ENCODE measurements around the gene CLUH. TPM values are rescaled to one million over a fixed set of nuclear protein-coding genes. Genes with fewer than 3 reads are reported as not detected.

Gene CLUH
- total and polyA plus RNA-seq, 2 donors (not counting 1 experiment from before 2014, with no cell fraction given): 53.1 to 64.6 TPM

- H3K79me2 ChIP-seq (ENCODE audit: control insufficient read depth, insufficient read depth, low read length): peaks cover 46% of the 10 kb centered on the region
- H2AFZ ChIP-seq (ENCODE audit: insufficient read depth, low read depth, low read length, poor library complexity, severe bottlenecking): no peak overlapping the region
- ChIA-PET CTCF (no interaction called here), POLR2A (no interaction called here)
- H3K36me3 ChIP-seq (replicated peaks in 1 of 2; ENCODE audit: control extremely low read depth in 1 of 2, control insufficient read depth in 1 of 2, extremely low read depth in 1 of 2, insufficient read depth in 2 of 2, low read length in 1 of 2): peaks cover 0 to 30% of the 10 kb centered on the region in 2 experiments
- H3K27ac ChIP-seq (ENCODE audit: low read length in 2 of 2): no peak overlapping the region
- ATAC-seq (ENCODE audit: low read depth) (no peak), DNase-seq (no peak)
- H3K4me2 ChIP-seq (replicated peaks; ENCODE audit: low read depth, low read length, poor library complexity, severe bottlenecking): no peak overlapping the region
- no peak overlapping the region for H3K4me3 ChIP-seq (ENCODE audit: control extremely low read depth in 1 of 5, extremely low read depth in 1 of 5, insufficient read depth in 1 of 5, low read depth in 2 of 5, low read length in 4 of 5)
- H3K9ac ChIP-seq (ENCODE audit: low read length): no peak overlapping the region
- H3K9me3 Mint-ChIP-seq (ENCODE audit: insufficient read depth): no peaks in the 10 kb centered on the region
- intact Hi-C loops (cut with micrococcal nuclease): no loop called here
- TF ChIP-seq EZH2 (IDR thresholded peaks at IDR 0.05; ENCODE audit: borderline replicate concordance, insufficient read depth, low read depth, low read length, poor library complexity, severe bottlenecking): no peak
- no peak for TF ChIP-seq CTCF (IDR thresholded peaks at IDR 0.05)
- H3K27me3 ChIP-seq (replicated peaks in 1 of 4; ENCODE audit: control extremely low read depth in 1 of 4, control insufficient read depth in 3 of 4, insufficient read depth in 4 of 4, low read length in 3 of 4): no peaks in the 10 kb centered on the region
- H3K4me3 Mint-ChIP-seq: no peak overlapping the region
- no peaks in the 10 kb centered on the region for H3K27me3 Mint-ChIP-seq
- no peaks in the 10 kb centered on the region for H3K9me3 ChIP-seq (ENCODE audit: control extremely low read depth in 1 of 3, control insufficient read depth in 2 of 3, insufficient read depth in 1 of 3, low read length in 2 of 3)
- peaks cover 8 to 21% of the 10 kb centered on the region in 2 donors for H3K4me1 ChIP-seq (ENCODE audit: control insufficient read depth in 2 of 2, insufficient read depth in 2 of 2, low read length in 2 of 2)
- no peak overlapping the region for H3K27ac Mint-ChIP-seq
- WGBS (ENCODE audit: insufficient coverage): 95% methylated on average over 37 of the region's 38 CpGs
- peaks cover 24% of the 10 kb centered on the region for H3K4me1 Mint-ChIP-seq
- H4K20me1 ChIP-seq (ENCODE audit: control insufficient read depth, insufficient read depth, low read length, poor library complexity, severe bottlenecking): peaks cover 56% of the 10 kb centered on the region
Measured at GRCh38 chr17:2704031-2704889, 7.3 kb downstream of the CLUH start.

GRCh38 chr17:2703606-2704005, 8.0 kb downstream of the CLUH start:
- Histone ChIP-seq H3K4me3 (ENCODE audit: control extremely low read depth in 1 of 5, extremely low read depth in 1 of 5, insufficient read depth in 1 of 5, low read depth in 2 of 5, low read length in 4 of 5) (no peak overlapping the region), H4K20me1 (ENCODE audit: control insufficient read depth, insufficient read depth, low read length, poor library complexity, severe bottlenecking) (peaks cover 50% of the 10 kb centered on the region), H3K9me3 (ENCODE audit: control extremely low read depth in 1 of 3, control insufficient read depth in 2 of 3, insufficient read depth in 1 of 3, low read length in 2 of 3) (no peaks in the 10 kb centered on the region), H3K79me2 (ENCODE audit: control insufficient read depth, insufficient read depth, low read length) (peaks cover 39% of the 10 kb centered on the region), H3K27ac (ENCODE audit: low read length in 2 of 2) (no peak overlapping the region), H3K27me3 (replicated peaks in 1 of 4; ENCODE audit: control extremely low read depth in 1 of 4, control insufficient read depth in 3 of 4, insufficient read depth in 4 of 4, low read length in 3 of 4) (no peaks in the 10 kb centered on the region), H2AFZ (ENCODE audit: insufficient read depth, low read depth, low read length, poor library complexity, severe bottlenecking) (no peak overlapping the region), H3K36me3 (replicated peaks in 1 of 2; ENCODE audit: control extremely low read depth in 1 of 2, control insufficient read depth in 1 of 2, extremely low read depth in 1 of 2, insufficient read depth in 2 of 2, low read length in 1 of 2) (peaks cover 0 to 30% of the 10 kb centered on the region in 2 experiments), H3K9ac (ENCODE audit: low read length) (no peak overlapping the region), H3K4me1 (ENCODE audit: control insufficient read depth in 2 of 2, insufficient read depth in 2 of 2, low read length in 2 of 2) (peaks cover 3 to 15% of the 10 kb centered on the region in 2 donors), H3K4me2 (replicated peaks; ENCODE audit: low read depth, low read length, poor library complexity, severe bottlenecking) (no peak overlapping the region)
- ChIA-PET POLR2A (no interaction called here), CTCF (no interaction called here)
- no peak for DNase-seq
- TF ChIP-seq EZH2 (IDR thresholded peaks at IDR 0.05; ENCODE audit: borderline replicate concordance, insufficient read depth, low read depth, low read length, poor library complexity, severe bottlenecking): no peak
- TF ChIP-seq CTCF (IDR thresholded peaks at IDR 0.05): no peak
- intact Hi-C loops (cut with micrococcal nuclease): no loop called here
- ATAC-seq (ENCODE audit: low read depth): no peak
- no peak overlapping the region for H3K27ac Mint-ChIP-seq
- 96% methylated on average over 16 of the region's 16 CpGs for WGBS (ENCODE audit: insufficient coverage)
- no peaks in the 10 kb centered on the region for H3K9me3 Mint-ChIP-seq (ENCODE audit: insufficient read depth)
- H3K4me3 Mint-ChIP-seq: no peak overlapping the region
- H3K4me1 Mint-ChIP-seq: peaks cover 18% of the 10 kb centered on the region
- no peaks in the 10 kb centered on the region for H3K27me3 Mint-ChIP-seq

Data from B cell (primary cell).